ENCODE results near the gene AGPAT4. TPM values are rescaled to one million over a fixed set of nuclear protein-coding genes. Genes with fewer than 3 reads are reported as not detected.

The AGPAT4 gene
- polyA plus RNA-seq, 3 donors, result 6.4 to 15.8 (median 6.9) TPM

GRCh38 chr6:161270116-161270515 is 3.7 kb downstream of the AGPAT4 start:
- Histone ChIP-seq H3K4me3 (replicated peaks in 1 of 3; ENCODE audit: low read depth in 2 of 3, low read length in 3 of 3) (no peak overlapping the region), H3K9me3 (replicated peaks in 1 of 2; ENCODE audit: control insufficient read depth in 1 of 2, insufficient read depth in 1 of 2, low read length in 2 of 2) (no peaks in the 10 kb centered on the region), H3K4me1 (ENCODE audit: control insufficient read depth in 1 of 2, insufficient read depth in 2 of 2, low read length in 2 of 2) (peaks cover 12 to 15% of the 10 kb centered on the region in 2 donors), H3K36me3 (replicated peaks in 1 of 2; ENCODE audit: control insufficient read depth in 1 of 2, insufficient read depth in 2 of 2, low read length in 2 of 2) (no peaks in the 10 kb centered on the region), H4K20me1 (ENCODE audit: insufficient read depth, low read length) (peaks cover 5% of the 10 kb centered on the region), H2AFZ (ENCODE audit: insufficient read depth, low read depth, low read length, poor library complexity, severe bottlenecking) (no peak overlapping the region), H3K9ac (ENCODE audit: insufficient read depth, low read length, poor library complexity, severe bottlenecking) (no peak overlapping the region), H3K27me3 (ENCODE audit: control insufficient read depth in 2 of 2, insufficient read depth in 2 of 2, low read length in 2 of 2) (no peaks in the 10 kb centered on the region), H3K79me2 (ENCODE audit: insufficient read depth, low read length) (no peaks in the 10 kb centered on the region), H3K27ac (ENCODE audit: low read depth in 1 of 2, low read length in 2 of 2) (no peak overlapping the region), H3K4me2 (replicated peaks; ENCODE audit: extremely low read depth, low read length, poor library complexity, severe bottlenecking) (no peak overlapping the region)
- TF ChIP-seq CTCF (IDR thresholded peaks at IDR 0.05), result no peak
- DNase-seq, result peak in 2 of 3 donors; percentile 17 to 28
- no CpG with 5 or more reads among the region's 5 CpGs for WGBS (ENCODE audit: insufficient coverage)
- Mint-ChIP-seq H3K36me3 (peaks cover 5 to 12% of the 10 kb centered on the region in 2 donors), H3K27ac (peak overlapping the region in 1 of 7 donors; percentile 1), H3K4me3 (no peak overlapping the region), H3K9me3 (no peaks in the 10 kb centered on the region), H3K4me1 (peaks cover 35% of the 10 kb centered on the region), H3K27me3 (ENCODE audit: low read depth in 3 of 3) (peaks cover 0 to 6% (median 0%) of the 10 kb centered on the region in 3 donors)
- intact Hi-C loops (cut with micrococcal nuclease), result loop anchor here (5.0 to 10.0 kb wide), 3 partner anchors 97 to 168 kb away; no protein-coding TSS in a partner anchor

- WGBS (ENCODE audit: insufficient coverage), result no CpG with 5 or more reads among the region's 6 CpGs
Observed at GRCh38 chr6:161269310-161269709, 4.6 kb downstream of the AGPAT4 start.

More at GRCh38 chr6:161269310-161269709, 4.6 kb downstream of the AGPAT4 start:
- Histone ChIP-seq H3K4me2 (replicated peaks; ENCODE audit: extremely low read depth, low read length, poor library complexity, severe bottlenecking) (no peak overlapping the region), H3K4me3 (replicated peaks in 1 of 3; ENCODE audit: low read depth in 2 of 3, low read length in 3 of 3) (no peak overlapping the region), H3K9me3 (replicated peaks in 1 of 2; ENCODE audit: control insufficient read depth in 1 of 2, insufficient read depth in 1 of 2, low read length in 2 of 2) (no peaks in the 10 kb centered on the region), H3K9ac (ENCODE audit: insufficient read depth, low read length, poor library complexity, severe bottlenecking) (no peak overlapping the region), H3K27me3 (ENCODE audit: control insufficient read depth in 2 of 2, insufficient read depth in 2 of 2, low read length in 2 of 2) (no peaks in the 10 kb centered on the region), H3K36me3 (replicated peaks in 1 of 2; ENCODE audit: control insufficient read depth in 1 of 2, insufficient read depth in 2 of 2, low read length in 2 of 2) (no peaks in the 10 kb centered on the region), H4K20me1 (ENCODE audit: insufficient read depth, low read length) (peaks cover 5% of the 10 kb centered on the region), H3K79me2 (ENCODE audit: insufficient read depth, low read length) (no peaks in the 10 kb centered on the region), H3K4me1 (ENCODE audit: control insufficient read depth in 1 of 2, insufficient read depth in 2 of 2, low read length in 2 of 2) (peaks cover 9 to 11% of the 10 kb centered on the region in 2 donors), H3K27ac (ENCODE audit: low read depth in 1 of 2, low read length in 2 of 2) (no peak overlapping the region), H2AFZ (ENCODE audit: insufficient read depth, low read depth, low read length, poor library complexity, severe bottlenecking) (no peak overlapping the region)
- Mint-ChIP-seq H3K27me3 (ENCODE audit: low read depth in 3 of 3) (peaks cover 0 to 4% (median 0%) of the 10 kb centered on the region in 3 donors), H3K4me3 (no peak overlapping the region), H3K4me1 (peaks cover 29% of the 10 kb centered on the region), H3K27ac (peak overlapping the region in 1 of 7 donors; percentile 70), H3K9me3 (no peaks in the 10 kb centered on the region), H3K36me3 (peaks cover 3 to 12% of the 10 kb centered on the region in 2 donors)
- no peak for TF ChIP-seq CTCF (IDR thresholded peaks at IDR 0.05)
- DNase-seq, result no peak
- intact Hi-C loops (cut with micrococcal nuclease), result loop anchor here in 1 of 2 donors (10.0 kb wide), 1 partner anchor 275 kb away; the partner anchor contains the start of gene MAP3K4
